GM21529 (cell line): ENCODE data around the gene PNPLA6.
"Not testable (repeated sequence)": the region's sequence is repeated elsewhere in the genome, so short reads cannot be mapped to it uniquely, and the experiment has no call there.

Source experiments
- ATAC-seq: cut with Tn5 transposase; IDR thresholded peaks from one replicate; pipeline ENCODE4 v1.9.1; 2021; ENCODE audit not compliant: unreplicated experiment

Gene PNPLA6

GRCh38 chr19:7550987-7551761 is 15.7 kb downstream of the PNPLA6 start:
- no peak for ATAC-seq

DNA sequence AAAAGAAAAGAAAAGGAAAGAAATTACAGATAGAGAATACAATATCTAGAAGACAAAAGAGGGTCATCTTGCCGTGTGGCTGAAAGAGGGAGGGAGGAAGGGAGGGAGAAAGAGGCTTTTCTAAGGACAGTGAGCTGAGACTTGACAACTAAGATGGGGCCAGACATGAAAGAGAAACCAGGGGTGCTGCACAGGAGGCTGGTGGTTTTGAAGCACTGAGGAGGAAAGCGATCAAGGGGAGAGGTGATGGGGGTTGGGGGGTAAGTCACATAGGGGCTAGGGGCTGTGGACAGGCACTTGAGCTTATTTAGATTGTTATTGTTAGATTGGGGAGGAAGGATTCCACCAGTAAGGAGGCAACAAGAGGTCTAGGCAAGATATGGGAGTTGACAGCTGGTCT is 17.3 kb downstream of the PNPLA6 start:
- no peak for ATAC-seq

GRCh38 chr19:7554565-7554964 is 19.0 kb downstream of the PNPLA6 start:
- ATAC-seq = no peak

- ATAC-seq = no peak
Measured at GRCh38 chr19:7554990-7555864, 19.7 kb downstream of the PNPLA6 start.

- no peak for ATAC-seq
Measured at GRCh38 chr19:7556696-7557315, 21.3 kb downstream of the PNPLA6 start.

- ATAC-seq = no peak
Measured at GRCh38 chr19:7558667-7559066, 23.1 kb downstream of the PNPLA6 start.

DNA sequence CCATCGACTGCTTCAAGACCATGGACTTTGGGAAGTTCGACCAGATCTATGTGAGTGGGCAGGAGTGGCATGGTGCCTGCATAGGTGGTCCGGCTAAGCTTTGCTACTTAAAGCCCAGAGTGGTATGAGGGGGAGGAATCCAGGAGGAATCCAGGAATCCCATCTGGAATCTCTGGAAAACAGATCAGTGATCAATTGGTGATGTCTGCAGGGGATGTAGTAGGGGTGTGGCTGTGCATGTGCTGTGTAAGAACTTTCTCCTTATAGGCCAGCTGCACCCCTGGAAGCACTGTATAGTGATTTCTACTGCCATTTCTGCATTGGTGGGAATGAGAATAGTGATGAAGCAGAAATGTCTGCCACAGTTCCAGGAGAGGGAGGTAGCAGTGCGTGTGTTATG is 23.6 kb downstream of the PNPLA6 start:
- no peak for ATAC-seq

DNA sequence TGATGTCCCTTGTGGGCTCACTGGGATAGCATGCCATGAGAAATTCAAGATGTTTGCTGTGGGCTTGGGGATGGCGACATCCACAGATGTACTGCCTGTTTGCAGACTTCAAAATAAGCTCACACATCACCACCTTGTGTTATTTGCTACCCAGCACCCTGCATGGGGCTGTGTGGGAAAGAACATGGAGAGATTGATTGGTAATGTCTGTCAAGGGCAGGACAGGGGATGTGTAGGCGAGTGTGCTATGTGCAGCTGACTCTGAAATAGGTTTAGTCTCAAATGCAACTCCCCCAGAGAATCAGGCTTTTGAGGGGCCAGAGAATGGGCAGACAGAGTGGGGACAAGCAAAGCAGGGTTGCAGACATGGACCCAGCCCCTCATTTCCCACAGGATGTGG is 24.7 kb downstream of the PNPLA6 start:
- no peak for ATAC-seq

GRCh38 chr19:7561325-7561724 is 25.8 kb downstream of the PNPLA6 start:
- ATAC-seq = no peak

- ATAC-seq = no peak
Measured at GRCh38 chr19:7562646-7563393, 27.3 kb downstream of the PNPLA6 start.

GRCh38 chr19:7564866-7565265 is 29.3 kb downstream of the PNPLA6 start:
- no peak for ATAC-seq

- ATAC-seq = no peak
Measured at GRCh38 chr19:7565332-7565731, 29.8 kb downstream of the PNPLA6 start.

GRCh38 chr19:7570761-7571160 is 35.2 kb downstream of the PNPLA6 start:
- no peak for ATAC-seq

- no peak for ATAC-seq
Measured at GRCh38 chr19:7575434-7576040, 40.0 kb downstream of the PNPLA6 start.

DNA sequence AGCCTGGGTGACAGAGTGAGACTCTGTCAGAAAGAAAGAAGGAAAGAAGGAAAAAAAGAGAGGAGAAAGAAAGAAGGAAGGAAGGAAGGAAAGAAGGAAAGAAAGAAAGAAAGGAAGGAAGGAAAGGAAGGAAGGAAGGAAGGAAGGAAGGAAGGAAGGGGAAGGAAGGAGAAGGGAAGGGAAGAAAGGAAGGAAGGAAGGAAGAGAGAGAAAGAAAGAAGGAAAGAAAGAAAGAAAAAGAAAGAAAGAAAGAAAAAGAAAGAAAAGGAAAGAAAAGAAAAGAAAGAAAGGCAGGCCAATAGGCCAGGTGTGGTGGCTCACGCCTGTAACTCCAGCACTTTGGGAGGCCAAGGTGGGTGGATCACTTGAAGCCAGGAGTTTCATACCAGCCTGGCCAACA is 41.9 kb downstream of the PNPLA6 start:
- ATAC-seq = not testable (repeated sequence)

- ATAC-seq = no peak
Measured at GRCh38 chr19:7578127-7578526, 42.6 kb downstream of the PNPLA6 start.

- no peak for ATAC-seq
Measured at GRCh38 chr19:7579182-7579581, 43.7 kb downstream of the PNPLA6 start.

DNA sequence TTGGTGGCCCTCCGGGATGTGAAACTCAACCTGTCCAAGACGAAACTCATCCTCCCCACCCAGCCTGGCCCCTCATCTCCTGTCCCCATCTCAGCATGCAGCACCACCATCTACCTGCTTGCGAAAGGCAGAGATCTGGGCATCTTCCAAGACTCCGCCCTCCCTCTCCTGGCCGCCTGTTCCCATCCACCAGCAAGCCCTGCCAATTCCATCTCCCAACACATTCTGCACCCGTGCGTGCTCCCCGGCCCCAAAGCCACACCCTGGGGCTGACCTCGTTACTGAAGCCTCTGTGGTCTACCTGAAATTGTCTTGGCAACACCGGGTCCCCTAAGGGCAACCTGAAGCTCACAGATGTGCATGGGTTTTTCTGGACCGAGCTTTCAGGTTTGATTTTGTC is 46.9 kb downstream of the PNPLA6 start:
- no peak for ATAC-seq

GRCh38 chr19:7589822-7590221 is 54.3 kb downstream of the PNPLA6 start:
- no peak for ATAC-seq

GRCh38 chr19:7590256-7590655 is 54.7 kb downstream of the PNPLA6 start:
- no peak for ATAC-seq
